Measurements from ENCODE around the gene CCDC30.
"Not testable (repeated sequence)": the region's sequence is repeated elsewhere in the genome, so short reads cannot be mapped to it uniquely, and the experiment has no call there.

DNA sequence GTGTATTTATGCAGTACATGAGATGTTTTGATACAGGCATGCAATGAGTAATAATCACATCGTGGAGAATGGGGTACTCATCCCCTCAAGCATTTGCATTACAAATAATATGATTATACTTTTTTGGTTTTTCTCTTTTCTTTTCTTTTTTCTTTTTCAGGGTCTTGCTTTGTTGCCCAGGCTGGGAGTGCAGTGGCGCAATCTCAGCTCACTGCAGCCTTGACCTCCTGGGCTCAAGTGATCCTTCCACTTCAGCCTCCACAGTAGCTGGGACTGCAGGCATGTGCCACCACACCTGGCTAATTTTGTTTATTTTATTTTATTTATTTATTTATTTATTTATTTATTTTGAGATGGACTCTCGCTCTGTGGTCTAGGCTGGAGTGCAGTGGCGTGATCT, 158.1 kb downstream of the CCDC30 start:
- not testable (repeated sequence) for TF ChIP-seq EP300, POLR2A, POLR2AphosphoS5 (IDR thresholded peaks at IDR 0.05)
- TF ChIP-seq, protein P1, sequence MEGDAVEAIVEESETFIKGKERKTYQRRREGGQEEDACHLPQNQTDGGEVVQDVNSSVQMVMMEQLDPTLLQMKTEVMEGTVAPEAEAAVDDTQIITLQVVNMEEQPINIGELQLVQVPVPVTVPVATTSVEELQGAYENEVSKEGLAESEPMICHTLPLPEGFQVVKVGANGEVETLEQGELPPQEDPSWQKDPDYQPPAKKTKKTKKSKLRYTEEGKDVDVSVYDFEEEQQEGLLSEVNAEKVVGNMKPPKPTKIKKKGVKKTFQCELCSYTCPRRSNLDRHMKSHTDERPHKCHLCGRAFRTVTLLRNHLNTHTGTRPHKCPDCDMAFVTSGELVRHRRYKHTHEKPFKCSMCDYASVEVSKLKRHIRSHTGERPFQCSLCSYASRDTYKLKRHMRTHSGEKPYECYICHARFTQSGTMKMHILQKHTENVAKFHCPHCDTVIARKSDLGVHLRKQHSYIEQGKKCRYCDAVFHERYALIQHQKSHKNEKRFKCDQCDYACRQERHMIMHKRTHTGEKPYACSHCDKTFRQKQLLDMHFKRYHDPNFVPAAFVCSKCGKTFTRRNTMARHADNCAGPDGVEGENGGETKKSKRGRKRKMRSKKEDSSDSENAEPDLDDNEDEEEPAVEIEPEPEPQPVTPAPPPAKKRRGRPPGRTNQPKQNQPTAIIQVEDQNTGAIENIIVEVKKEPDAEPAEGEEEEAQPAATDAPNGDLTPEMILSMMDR (IDR thresholded peaks at IDR 0.05): not testable (repeated sequence)
